ENCODE data around the gene OR4F6. TPM values are rescaled to one million over a fixed set of nuclear protein-coding genes. Genes with fewer than 3 reads are reported as not detected.
"Not testable (repeated sequence)": the region's sequence is repeated elsewhere in the genome, so short reads cannot be mapped to it uniquely, and the experiment has no call there.

OR4F6 gene
- polyA plus RNA-seq, 2 donors, result not detected

- not testable (repeated sequence) for H3K27me3 ChIP-seq (ENCODE audit: control insufficient read depth in 1 of 2, insufficient read depth in 2 of 2, low read length in 2 of 2); H3K4me3 ChIP-seq (ENCODE audit: low read depth in 1 of 2, low read length in 2 of 2); H3K4me1 ChIP-seq (ENCODE audit: control insufficient read depth in 2 of 2, insufficient read depth in 2 of 2, low read length in 1 of 2); H3K36me3 ChIP-seq (ENCODE audit: control insufficient read depth in 2 of 2, insufficient read depth in 2 of 2, low read length in 1 of 2); H3K27ac ChIP-seq (ENCODE audit: low read depth in 2 of 2, low read length in 1 of 2); H3K9me3 ChIP-seq (ENCODE audit: control insufficient read depth in 2 of 2, insufficient read depth in 1 of 2, low read depth in 1 of 2, low read length in 1 of 2)
- WGBS, 2 donors, result 0% methylated on average over 1 of the region's 1 CpG
Measured at GRCh38 chr15:101780225-101780624, 23.1 kb upstream of the OR4F6 start.

- H3K27ac ChIP-seq (ENCODE audit: low read depth in 2 of 2, low read length in 1 of 2), result no peak overlapping the region
- 87 to 89% methylated on average over 9 of the region's 9 CpGs for WGBS, 2 donors
- no peak overlapping the region for H3K4me3 ChIP-seq (ENCODE audit: low read depth in 1 of 2, low read length in 2 of 2)
- no peaks in the 10 kb centered on the region for H3K27me3 ChIP-seq (ENCODE audit: control insufficient read depth in 1 of 2, insufficient read depth in 2 of 2, low read length in 2 of 2)
- H3K4me1 ChIP-seq (ENCODE audit: control insufficient read depth in 2 of 2, insufficient read depth in 2 of 2, low read length in 1 of 2), result no peaks in the 10 kb centered on the region
- H3K36me3 ChIP-seq (ENCODE audit: control insufficient read depth in 2 of 2, insufficient read depth in 2 of 2, low read length in 1 of 2), result no peaks in the 10 kb centered on the region
- no peaks in the 10 kb centered on the region for H3K9me3 ChIP-seq (ENCODE audit: control insufficient read depth in 2 of 2, insufficient read depth in 1 of 2, low read depth in 1 of 2, low read length in 1 of 2)
Measured at GRCh38 chr15:101781928-101782327, 21.4 kb upstream of the OR4F6 start.

DNA sequence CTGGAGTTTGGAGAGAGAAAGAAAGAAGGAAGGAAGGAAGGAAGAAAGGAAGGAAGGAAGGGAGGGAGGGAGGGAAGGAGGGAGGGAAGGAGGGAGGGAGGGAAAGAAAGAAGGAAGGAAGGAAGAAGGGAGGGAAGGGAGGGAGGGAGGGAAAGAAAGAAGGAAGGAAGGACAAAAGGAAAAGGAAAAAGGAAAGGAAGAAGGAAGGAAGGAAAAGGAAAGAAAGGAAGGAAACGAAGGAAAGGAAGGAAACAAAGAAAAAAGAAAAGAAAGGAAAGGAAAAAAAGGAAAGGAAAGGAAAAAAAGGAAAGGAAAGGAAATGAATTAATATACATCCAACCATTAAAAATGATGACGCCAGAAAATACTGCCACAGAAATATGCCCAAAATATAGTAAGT, 18.7 kb upstream of the OR4F6 start:
- no peaks in the 10 kb centered on the region for H3K4me1 ChIP-seq (ENCODE audit: control insufficient read depth in 2 of 2, insufficient read depth in 2 of 2, low read length in 1 of 2)
- H3K4me3 ChIP-seq (ENCODE audit: low read depth in 1 of 2, low read length in 2 of 2), result no peak overlapping the region
- no peaks in the 10 kb centered on the region for H3K9me3 ChIP-seq (ENCODE audit: control insufficient read depth in 2 of 2, insufficient read depth in 1 of 2, low read depth in 1 of 2, low read length in 1 of 2)
- H3K27ac ChIP-seq (ENCODE audit: low read depth in 2 of 2, low read length in 1 of 2), result no peak overlapping the region
- H3K36me3 ChIP-seq (ENCODE audit: control insufficient read depth in 2 of 2, insufficient read depth in 2 of 2, low read length in 1 of 2), result no peaks in the 10 kb centered on the region
- WGBS, 2 donors, result 38 to 42% methylated on average over 2 of the region's 2 CpGs
- H3K27me3 ChIP-seq (ENCODE audit: control insufficient read depth in 1 of 2, insufficient read depth in 2 of 2, low read length in 2 of 2), result no peaks in the 10 kb centered on the region

DNA sequence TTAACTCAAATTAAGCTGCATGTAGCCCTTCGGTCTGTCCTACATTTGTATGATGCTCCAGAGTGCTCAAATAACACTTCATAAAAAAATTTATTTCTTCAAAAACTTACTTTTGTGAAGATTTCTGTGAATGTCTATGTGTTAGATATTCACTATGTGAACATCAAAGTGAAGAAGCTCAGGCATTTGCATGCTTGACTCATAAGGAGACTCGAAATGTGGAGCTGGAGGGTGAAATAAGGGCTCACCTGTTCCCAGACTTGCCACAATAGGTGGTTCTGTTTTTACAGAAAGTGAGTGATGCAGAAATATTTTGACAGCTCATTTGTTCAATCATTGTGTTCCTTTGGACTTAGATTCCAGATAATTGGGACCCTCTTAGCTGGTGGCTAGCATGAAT, 16.9 kb upstream of the OR4F6 start:
- not testable (repeated sequence) for H3K27ac ChIP-seq (ENCODE audit: low read depth in 2 of 2, low read length in 1 of 2); H3K27me3 ChIP-seq (ENCODE audit: control insufficient read depth in 1 of 2, insufficient read depth in 2 of 2, low read length in 2 of 2); H3K36me3 ChIP-seq (ENCODE audit: control insufficient read depth in 2 of 2, insufficient read depth in 2 of 2, low read length in 1 of 2); H3K4me3 ChIP-seq (ENCODE audit: low read depth in 1 of 2, low read length in 2 of 2); H3K9me3 ChIP-seq (ENCODE audit: control insufficient read depth in 2 of 2, insufficient read depth in 1 of 2, low read depth in 1 of 2, low read length in 1 of 2); H3K4me1 ChIP-seq (ENCODE audit: control insufficient read depth in 2 of 2, insufficient read depth in 2 of 2, low read length in 1 of 2)
- WGBS, 2 donors, result 66 to 75% methylated on average over 2 of the region's 2 CpGs

GRCh38 chr15:101788001-101788400, 15.3 kb upstream of the OR4F6 start:
- 87 to 94% methylated on average over 2 of the region's 2 CpGs for WGBS, 2 donors
- H3K9me3 ChIP-seq (ENCODE audit: control insufficient read depth in 2 of 2, insufficient read depth in 1 of 2, low read depth in 1 of 2, low read length in 1 of 2); H3K27me3 ChIP-seq (ENCODE audit: control insufficient read depth in 1 of 2, insufficient read depth in 2 of 2, low read length in 2 of 2); H3K27ac ChIP-seq (ENCODE audit: low read depth in 2 of 2, low read length in 1 of 2); H3K4me3 ChIP-seq (ENCODE audit: low read depth in 1 of 2, low read length in 2 of 2); H3K36me3 ChIP-seq (ENCODE audit: control insufficient read depth in 2 of 2, insufficient read depth in 2 of 2, low read length in 1 of 2); H3K4me1 ChIP-seq (ENCODE audit: control insufficient read depth in 2 of 2, insufficient read depth in 2 of 2, low read length in 1 of 2): not testable (repeated sequence)

GRCh38 chr15:101788503-101789269, 14.6 kb upstream of the OR4F6 start:
- H3K27ac ChIP-seq (ENCODE audit: low read depth in 2 of 2, low read length in 1 of 2); H3K36me3 ChIP-seq (ENCODE audit: control insufficient read depth in 2 of 2, insufficient read depth in 2 of 2, low read length in 1 of 2); H3K27me3 ChIP-seq (ENCODE audit: control insufficient read depth in 1 of 2, insufficient read depth in 2 of 2, low read length in 2 of 2); H3K4me3 ChIP-seq (ENCODE audit: low read depth in 1 of 2, low read length in 2 of 2); H3K4me1 ChIP-seq (ENCODE audit: control insufficient read depth in 2 of 2, insufficient read depth in 2 of 2, low read length in 1 of 2); H3K9me3 ChIP-seq (ENCODE audit: control insufficient read depth in 2 of 2, insufficient read depth in 1 of 2, low read depth in 1 of 2, low read length in 1 of 2): not testable (repeated sequence)
- WGBS, 2 donors, result 41 to 57% methylated on average over 4 to 5 of the region's 5 CpGs

DNA sequence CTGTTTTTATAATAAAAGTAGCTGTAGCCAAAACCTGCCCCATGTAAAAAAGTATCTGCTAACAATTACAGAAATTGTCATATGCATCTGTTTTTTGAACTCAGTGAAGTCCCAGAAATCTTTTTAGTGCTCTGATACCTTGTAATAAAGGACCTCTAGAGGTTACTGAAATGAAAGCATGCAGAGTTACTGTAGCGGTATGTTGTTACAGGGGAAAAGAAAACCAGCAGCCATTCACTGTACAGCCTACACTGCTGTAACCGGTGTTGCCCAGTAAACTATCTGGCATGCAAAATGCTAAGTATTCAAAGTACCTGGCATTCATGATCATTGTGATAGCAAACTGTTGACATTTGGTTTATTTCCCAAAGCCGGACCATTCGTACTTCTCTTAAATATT, 12.6 kb upstream of the OR4F6 start:
- H3K27me3 ChIP-seq (ENCODE audit: control insufficient read depth in 1 of 2, insufficient read depth in 2 of 2, low read length in 2 of 2); H3K4me3 ChIP-seq (ENCODE audit: low read depth in 1 of 2, low read length in 2 of 2); H3K36me3 ChIP-seq (ENCODE audit: control insufficient read depth in 2 of 2, insufficient read depth in 2 of 2, low read length in 1 of 2); H3K27ac ChIP-seq (ENCODE audit: low read depth in 2 of 2, low read length in 1 of 2); H3K9me3 ChIP-seq (ENCODE audit: control insufficient read depth in 2 of 2, insufficient read depth in 1 of 2, low read depth in 1 of 2, low read length in 1 of 2); H3K4me1 ChIP-seq (ENCODE audit: control insufficient read depth in 2 of 2, insufficient read depth in 2 of 2, low read length in 1 of 2): not testable (repeated sequence)
- 60 to 83% methylated on average over 1 of the region's 4 CpGs for WGBS, 2 donors

DNA sequence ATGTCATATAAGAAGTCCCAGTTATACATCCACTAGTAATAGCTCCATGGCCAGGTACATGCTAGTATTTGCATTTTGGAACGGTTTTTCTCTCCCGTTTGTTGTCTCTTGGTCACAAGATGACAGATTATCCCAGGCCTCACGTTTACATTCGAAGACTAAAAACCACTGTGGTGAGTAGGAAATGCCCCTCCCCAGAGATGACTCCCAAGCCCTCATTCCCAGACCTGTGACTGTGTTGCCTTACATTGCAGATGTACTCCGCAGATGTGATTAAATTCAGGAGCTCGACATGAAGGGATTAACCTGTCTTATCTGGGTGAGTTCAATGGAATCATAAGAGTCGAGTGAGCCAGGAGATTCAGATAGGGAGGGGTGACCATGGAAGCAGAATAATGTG, 9.3 kb upstream of the OR4F6 start:
- H3K9me3 ChIP-seq (ENCODE audit: control insufficient read depth in 2 of 2, insufficient read depth in 1 of 2, low read depth in 1 of 2, low read length in 1 of 2); H3K27me3 ChIP-seq (ENCODE audit: control insufficient read depth in 1 of 2, insufficient read depth in 2 of 2, low read length in 2 of 2); H3K4me3 ChIP-seq (ENCODE audit: low read depth in 1 of 2, low read length in 2 of 2); H3K4me1 ChIP-seq (ENCODE audit: control insufficient read depth in 2 of 2, insufficient read depth in 2 of 2, low read length in 1 of 2); H3K36me3 ChIP-seq (ENCODE audit: control insufficient read depth in 2 of 2, insufficient read depth in 2 of 2, low read length in 1 of 2); H3K27ac ChIP-seq (ENCODE audit: low read depth in 2 of 2, low read length in 1 of 2): not testable (repeated sequence)
- 54 to 56% methylated on average over 7 of the region's 7 CpGs for WGBS, 2 donors

GRCh38 chr15:101795455-101795854, 7.9 kb upstream of the OR4F6 start:
- Histone ChIP-seq H3K4me3 (ENCODE audit: low read depth in 1 of 2, low read length in 2 of 2) (no peak overlapping the region), H3K4me1 (ENCODE audit: control insufficient read depth in 2 of 2, insufficient read depth in 2 of 2, low read length in 1 of 2) (no peaks in the 10 kb centered on the region), H3K9me3 (ENCODE audit: control insufficient read depth in 2 of 2, insufficient read depth in 1 of 2, low read depth in 1 of 2, low read length in 1 of 2) (no peaks in the 10 kb centered on the region), H3K27ac (ENCODE audit: low read depth in 2 of 2, low read length in 1 of 2) (no peak overlapping the region), H3K36me3 (ENCODE audit: control insufficient read depth in 2 of 2, insufficient read depth in 2 of 2, low read length in 1 of 2) (no peaks in the 10 kb centered on the region), H3K27me3 (ENCODE audit: control insufficient read depth in 1 of 2, insufficient read depth in 2 of 2, low read length in 2 of 2) (no peaks in the 10 kb centered on the region)
- 69 to 81% methylated on average over 1 of the region's 1 CpG for WGBS, 2 donors

GRCh38 chr15:101799665-101800064, 3.6 kb upstream of the OR4F6 start:
- H3K4me1 ChIP-seq (ENCODE audit: control insufficient read depth in 2 of 2, insufficient read depth in 2 of 2, low read length in 1 of 2), result no peaks in the 10 kb centered on the region
- H3K27ac ChIP-seq (ENCODE audit: low read depth in 2 of 2, low read length in 1 of 2), result no peak overlapping the region
- H3K36me3 ChIP-seq (ENCODE audit: control insufficient read depth in 2 of 2, insufficient read depth in 2 of 2, low read length in 1 of 2), result no peaks in the 10 kb centered on the region
- WGBS, 2 donors, result 51 to 56% methylated on average over 1 of the region's 1 CpG
- no peak overlapping the region for H3K4me3 ChIP-seq (ENCODE audit: low read depth in 1 of 2, low read length in 2 of 2)
- peaks cover 0 to 4% of the 10 kb centered on the region in 2 donors for H3K9me3 ChIP-seq (ENCODE audit: control insufficient read depth in 2 of 2, insufficient read depth in 1 of 2, low read depth in 1 of 2, low read length in 1 of 2)
- no peaks in the 10 kb centered on the region for H3K27me3 ChIP-seq (ENCODE audit: control insufficient read depth in 1 of 2, insufficient read depth in 2 of 2, low read length in 2 of 2)
